Type B pancreatic cell (in vitro differentiated cells): ENCODE data around the gene MED25. TPM values are rescaled to one million over a fixed set of nuclear protein-coding genes. Genes with fewer than 3 reads are reported as not detected.
"Not testable (repeated sequence)": the region's sequence is repeated elsewhere in the genome, so short reads cannot be mapped to it uniquely, and the experiment has no call there.

ENCODE experiments used
- DNase-seq: peaks from one replicate; pipeline ENCODE4 v3.0.0; 2021; ENCODE audit warnings: mixed read lengths; ENCODE audit not compliant: unreplicated experiment; ENCODE audit errors: extremely low spot score
- H3K27ac Mint-ChIP-seq: 2 replicates; pipeline ENCODE4 v1.8.0; 2021; ENCODE audit warnings: mild to moderate bottlenecking, mixed read lengths
- H3K27me3 Mint-ChIP-seq: 2 replicates; pipeline ENCODE4 v1.8.0; 2021; ENCODE audit warnings: mixed read lengths
- H3K36me3 Mint-ChIP-seq: 2 replicates; pipeline ENCODE4 v1.8.0; 2021; ENCODE audit warnings: mixed read lengths
- H3K4me1 Mint-ChIP-seq: one replicate; pipeline ENCODE4 v1.8.0; 2021; ENCODE audit warnings: mixed read lengths; ENCODE audit not compliant: unreplicated experiment
- H3K4me3 Mint-ChIP-seq: 2 replicates; pipeline ENCODE4 v1.8.0; 2021; ENCODE audit warnings: mild to moderate bottlenecking, mixed read lengths
- H3K9me3 Mint-ChIP-seq: 2 replicates; pipeline ENCODE4 v1.8.0; 2021; ENCODE audit warnings: mixed read lengths
- CTCF ChIP-seq: fragments of 200-600 bp; sonication (generic); conservative IDR thresholded peaks from 2 replicates; pipeline ENCODE4 v1.5.0; 2021; ENCODE audit warnings: antibody characterized with exemption, mild to moderate bottlenecking
- total RNA-seq: library from RNA; stranded (reverse); gene quantifications from 2 replicates; pipeline ENCODE4 v1.2.1, GENCODE V29; 2021; ENCODE audit warnings: low replicate concordance

The MED25 gene
- total RNA-seq, 1 donor from 2014 or later: 88.9 TPM

GRCh38 chr19:49812452-49812996 is 5.6 kb upstream of the MED25 start:
- peak overlapping the region; percentile 99 for H3K4me3 Mint-ChIP-seq
- H3K27ac Mint-ChIP-seq: peak overlapping the region; percentile 99
- DNase-seq: no peak
- TF ChIP-seq CTCF: no peak
- H3K27me3 Mint-ChIP-seq: no peaks in the 10 kb centered on the region
- H3K4me1 Mint-ChIP-seq: peaks cover 26% of the 10 kb centered on the region
- H3K9me3 Mint-ChIP-seq: no peaks in the 10 kb centered on the region
- H3K36me3 Mint-ChIP-seq: peaks cover 4% of the 10 kb centered on the region

GRCh38 chr19:49812997-49813861 is 4.9 kb upstream of the MED25 start, which contains the start of gene FUZ:
Gene FUZ (minus strand): TSS chr19:49813292. CDS start chr19:49813106, 186 bp downstream.
- TF ChIP-seq CTCF: peak; percentile 60
- peaks cover 26% of the 10 kb centered on the region for H3K4me1 Mint-ChIP-seq
- DNase-seq: peak; percentile 94
- H3K4me3 Mint-ChIP-seq: peak within 1 kb of the TSS; percentile 99
- H3K27me3 Mint-ChIP-seq: no peaks in the 10 kb centered on the region
- H3K36me3 Mint-ChIP-seq: peaks cover 4% of the 10 kb centered on the region
- peak within 1 kb of the TSS; percentile 99 for H3K27ac Mint-ChIP-seq
- no peaks in the 10 kb centered on the region for H3K9me3 Mint-ChIP-seq

GRCh38 chr19:49814010-49814409 is 4.1 kb upstream of the MED25 start:
- Mint-ChIP-seq H3K9me3 (no peaks in the 10 kb centered on the region), H3K36me3 (peaks cover 4% of the 10 kb centered on the region), H3K4me1 (peaks cover 22% of the 10 kb centered on the region), H3K4me3 (peak overlapping the region; percentile 99), H3K27me3 (no peaks in the 10 kb centered on the region), H3K27ac (peak overlapping the region; percentile 99)
- TF ChIP-seq CTCF: no peak
- DNase-seq: no peak

GRCh38 chr19:49816590-49816989 is 1.5 kb upstream of the MED25 start:
- no peak for DNase-seq
- H3K4me3 Mint-ChIP-seq: no peak overlapping the region
- no peaks in the 10 kb centered on the region for H3K27me3 Mint-ChIP-seq
- H3K4me1 Mint-ChIP-seq: peaks cover 22% of the 10 kb centered on the region
- no peak for TF ChIP-seq CTCF
- peaks cover 7% of the 10 kb centered on the region for H3K36me3 Mint-ChIP-seq
- H3K27ac Mint-ChIP-seq: no peak overlapping the region
- no peaks in the 10 kb centered on the region for H3K9me3 Mint-ChIP-seq

GRCh38 chr19:49818649-49819370 is 721 bp downstream of the MED25 start:
- no peak for DNase-seq
- Mint-ChIP-seq H3K27ac (peak overlapping the region; percentile 99), H3K4me3 (peak overlapping the region; percentile 99), H3K27me3 (no peaks in the 10 kb centered on the region), H3K9me3 (no peaks in the 10 kb centered on the region), H3K4me1 (peaks cover 14% of the 10 kb centered on the region), H3K36me3 (peaks cover 13% of the 10 kb centered on the region)
- TF ChIP-seq CTCF: no peak

- Mint-ChIP-seq H3K36me3 (peaks cover 13% of the 10 kb centered on the region), H3K4me3 (peak overlapping the region; percentile 99), H3K27ac (peak overlapping the region; percentile 99), H3K4me1 (peaks cover 13% of the 10 kb centered on the region)
- H3K9me3 Mint-ChIP-seq, H3K27me3 Mint-ChIP-seq, DNase-seq: not testable (repeated sequence)
These were observed 1.5 kb downstream of the MED25 start for GRCh38 chr19:49819452-49820115.
